Sigmoid colon (tissue), 7 donors: ENCODE measurements around the gene EDC4. TPM values are rescaled to one million over a fixed set of nuclear protein-coding genes. Genes with fewer than 3 reads are reported as not detected.

Source experiments
- DNase-seq: peaks from one replicate; pipeline ENCODE4 v3.0.0-alpha.2; 2019
- H3K27ac ChIP-seq, 4 donors: fragments of 200-600 bp; sonication (generic); one replicate each; pipeline ENCODE4 v1.5.1; 2016 to 2019; ENCODE audit warnings: mild to moderate bottlenecking in 1 of 4
- H3K27me3 ChIP-seq, 3 donors: fragments of 200-600 bp; sonication (generic); one replicate each; pipeline ENCODE4 v1.5.1; 2019; ENCODE audit warnings: mild to moderate bottlenecking in 1 of 3
- H3K36me3 ChIP-seq, 4 donors: fragments of 200-600 bp; sonication (generic); one replicate each; pipeline ENCODE4 v1.5.1; 2016 to 2019
- H3K4me1 ChIP-seq, 4 donors: fragments of 200-600 bp; sonication (generic); one replicate each; pipeline ENCODE4 v1.5.1; 2017 to 2019
- H3K4me3 ChIP-seq, 4 donors: fragments of 200-600 bp; sonication (generic); one replicate each; pipeline ENCODE4 v1.5.1; 2017 to 2019; ENCODE audit warnings: mild to moderate bottlenecking in 2 of 4, moderate library complexity in 1 of 4
- H3K9me3 ChIP-seq, 4 donors: fragments of 200-600 bp in 3 of 4; sonication (generic) in 3 of 4; one replicate each; pipeline versions ENCODE4 v1.5.1 to v1.6.1; 2013 to 2019
- CTCF ChIP-seq, 4 experiments: fragments of 450-650 bp in 3 of 4; fragments of 200-600 bp in 1 of 4; IDR thresholded peaks; one replicate each; pipeline ENCODE4 v1.5.1; 2016 to 2019; ENCODE audit warnings: antibody characterized with exemption in 4 of 4, mild to moderate bottlenecking in 3 of 4, moderate library complexity in 2 of 4
- EP300 ChIP-seq, 4 donors: sonication (generic); formaldehyde crosslinking; IDR thresholded peaks; one replicate each; pipeline ENCODE4 v1.6.1; 2017; ENCODE audit warnings: antibody characterized with exemption in 4 of 4
- POLR2A ChIP-seq, 2 donors: fragments of 450-650 bp; IDR thresholded peaks; one replicate each; pipeline ENCODE4 v1.6.1; 2016; ENCODE audit warnings: antibody characterized with exemption in 2 of 2, mild to moderate bottlenecking in 2 of 2, moderate library complexity in 2 of 2
- POLR2AphosphoS5 ChIP-seq, 4 donors: sonication (generic); formaldehyde crosslinking; IDR thresholded peaks; one replicate each; pipeline ENCODE4 v1.6.1; 2017; ENCODE audit warnings: antibody characterized with exemption in 4 of 4
- WGBS, 2 donors: extraction: QIAGEN DNeasy Blood & Tissue Kit; methylation state at CpG; one replicate each; pipeline ENCODE4 v1.1.7; 2013; 5-methylcytosine and 5-hydroxymethylcytosine counted together
- intact Hi-C: fragments of 100-400 bp; cut with DNase I; formaldehyde crosslinking; loops from one replicate; pipeline ENCODE4 v1.15.1; 2023
- polyA plus RNA-seq, 3 donors: library from polyadenylated mRNA; stranded (reverse); fragments of 200-250 nt; gene quantifications; one replicate each; pipeline ENCODE4 v1.2.3, GENCODE V29; 2013
- total RNA-seq, 4 donors: library from RNA; depleted of rRNA; stranded (reverse); fragments of >200 nt; gene quantifications; one replicate each; pipeline ENCODE4 v1.1.0, GENCODE V29; 2016
- donor health status: healthy with polysubstance abuse.
- donor health status: Bipolar disorder and iron deficiency.
- donor health status: healthy.

Gene EDC4
- total and polyA plus RNA-seq, 7 donors: 24.5 to 48.9 (median 33.5) TPM

- Histone ChIP-seq H3K36me3 (peaks cover 0 to 13% (median 0%) of the 10 kb centered on the region in 4 donors), H3K4me3 (no peak overlapping the region), H3K27me3 (no peaks in the 10 kb centered on the region), H3K9me3 (no peaks in the 10 kb centered on the region), H3K4me1 (peaks cover 0 to 50% (median 37%) of the 10 kb centered on the region in 4 donors), H3K27ac (peak overlapping the region; percentile 51 to 73 (median 64))
- intact Hi-C loops: no loop called here
- WGBS, 2 donors: 10 to 65% methylated on average over 3 of the region's 3 CpGs
- peak; percentile 91 for DNase-seq
- no peak for TF ChIP-seq CTCF (IDR thresholded peaks at IDR 0.05)
- TF ChIP-seq POLR2A (IDR thresholded peaks at IDR 0.05): no peak
- TF ChIP-seq POLR2AphosphoS5 (IDR thresholded peaks at IDR 0.05): peak in 3 of 4 donors; percentile 14 to 57 (median 24)
- no peak for TF ChIP-seq EP300 (IDR thresholded peaks at IDR 0.05)
Measured at GRCh38 chr16:67857547-67858233, 15.2 kb upstream of the EDC4 start.

DNA sequence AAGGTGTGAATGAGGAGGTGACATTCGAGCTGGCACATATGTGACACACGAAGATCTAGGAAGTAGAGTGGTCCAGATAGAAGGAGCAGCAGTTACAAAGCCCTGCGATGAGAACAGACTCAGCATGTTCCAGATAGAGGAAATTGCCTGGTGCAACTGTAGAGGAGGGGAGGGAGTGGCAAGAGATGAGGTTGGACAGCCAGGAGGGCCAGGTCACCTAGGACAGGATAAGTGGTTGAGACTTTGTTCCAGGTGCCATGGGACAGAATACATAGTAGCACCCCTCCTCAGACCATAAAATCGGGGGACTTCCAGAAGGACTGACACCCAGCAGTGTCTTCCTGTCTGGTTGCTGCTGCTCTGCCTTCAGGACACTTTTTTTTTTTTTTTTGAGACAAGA, 14.4 kb upstream of the EDC4 start:
- WGBS, 2 donors: 35 to 62% methylated on average over 4 of the region's 4 CpGs
- TF ChIP-seq POLR2AphosphoS5 (IDR thresholded peaks at IDR 0.05) (no peak), CTCF (IDR thresholded peaks at IDR 0.05) (no peak), EP300 (IDR thresholded peaks at IDR 0.05) (no peak), POLR2A (IDR thresholded peaks at IDR 0.05) (no peak)
- H3K4me1 ChIP-seq: peaks cover 0 to 58% (median 46%) of the 10 kb centered on the region in 4 donors

DNA sequence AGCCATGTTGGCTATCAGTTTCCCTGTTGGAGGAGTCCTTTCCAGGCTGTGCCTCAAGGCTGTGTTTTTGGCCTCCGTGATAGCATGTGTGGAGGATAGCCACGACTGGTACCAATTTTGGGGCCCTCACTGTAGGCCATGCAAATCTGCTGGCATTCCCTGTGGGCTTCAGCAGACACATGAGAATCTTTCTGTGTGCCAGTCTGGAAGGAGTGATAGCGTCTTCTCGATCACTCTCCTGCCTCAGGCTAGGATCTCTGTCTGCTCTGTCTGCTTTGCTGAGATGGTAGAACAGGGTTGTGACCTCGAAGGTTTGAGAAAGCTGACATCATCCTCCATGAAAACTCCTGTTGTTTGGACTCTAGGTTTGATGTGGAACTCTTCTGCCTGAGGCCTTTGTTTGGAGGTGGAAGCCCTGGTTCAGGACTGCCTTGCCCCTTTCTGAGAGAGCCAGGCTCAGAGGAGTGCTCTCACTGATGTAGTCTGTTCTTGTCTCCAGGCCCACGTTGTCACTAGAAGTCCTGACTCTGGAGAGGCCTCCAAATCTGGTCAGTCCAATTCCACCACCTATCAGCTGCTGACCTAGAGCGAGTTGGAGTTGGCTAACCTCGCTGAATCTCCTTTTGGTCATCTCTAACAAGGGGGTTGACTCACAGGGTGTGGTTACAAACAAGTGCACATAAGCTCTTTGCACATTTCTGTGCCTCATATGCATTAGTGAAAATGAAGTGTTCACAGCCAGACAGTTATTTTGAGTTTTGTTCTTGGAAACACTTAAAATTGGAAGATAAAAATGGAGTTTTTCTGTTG, 12.1 kb upstream of the EDC4 start:
- peaks cover 0 to 55% (median 44%) of the 10 kb centered on the region in 4 donors for H3K4me1 ChIP-seq
- DNase-seq: no peak
- TF ChIP-seq EP300 (IDR thresholded peaks at IDR 0.05) (no peak), POLR2A (IDR thresholded peaks at IDR 0.05) (no peak), CTCF (IDR thresholded peaks at IDR 0.05) (no peak), POLR2AphosphoS5 (IDR thresholded peaks at IDR 0.05) (no peak)

More for the DNA sequence above, 14.4 kb upstream of the EDC4 start:
- intact Hi-C loops: no loop called here
- Histone ChIP-seq H3K4me3 (no peak overlapping the region), H3K9me3 (no peaks in the 10 kb centered on the region), H3K27me3 (no peaks in the 10 kb centered on the region), H3K36me3 (peaks cover 0 to 13% (median 0%) of the 10 kb centered on the region in 4 donors), H3K27ac (peak overlapping the region; percentile 51 to 73 (median 61))
- DNase-seq: no peak

DNA sequence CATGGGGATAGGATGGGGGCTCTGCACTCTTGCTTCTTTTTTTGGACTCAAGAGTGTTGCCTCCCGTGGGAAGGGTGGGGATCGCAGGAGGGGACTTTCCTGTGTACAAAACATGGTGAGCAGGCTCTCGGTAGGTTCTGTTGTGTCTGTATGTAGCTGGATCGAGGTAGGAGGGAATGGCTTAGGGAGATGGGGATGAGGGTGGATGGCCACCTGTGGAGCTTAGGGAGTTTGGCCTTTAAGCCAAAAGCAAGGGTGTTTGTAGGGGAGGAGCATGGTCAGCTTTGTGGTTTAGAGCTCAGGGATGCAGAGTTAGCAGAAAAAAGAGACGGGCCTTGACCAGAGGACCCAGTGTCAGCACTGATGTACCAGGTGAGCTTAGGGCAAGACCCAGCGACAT, 11.0 kb upstream of the EDC4 start:
- Histone ChIP-seq H3K4me3 (no peak overlapping the region), H3K27me3 (no peaks in the 10 kb centered on the region), H3K36me3 (peaks cover 0 to 18% (median 14%) of the 10 kb centered on the region in 4 donors), H3K4me1 (peaks cover 0 to 49% (median 39%) of the 10 kb centered on the region in 4 donors), H3K27ac (peak overlapping the region in 3 of 4 donors; percentile 65 to 88 (median 77)), H3K9me3 (no peaks in the 10 kb centered on the region)
- intact Hi-C loops: no loop called here
- WGBS, 2 donors: 90 to 94% methylated on average over 6 of the region's 6 CpGs
- TF ChIP-seq POLR2AphosphoS5 (IDR thresholded peaks at IDR 0.05): no peak
- no peak for TF ChIP-seq POLR2A (IDR thresholded peaks at IDR 0.05)
- TF ChIP-seq EP300 (IDR thresholded peaks at IDR 0.05): no peak
- TF ChIP-seq CTCF (IDR thresholded peaks at IDR 0.05): no peak
- DNase-seq: no peak

More for the DNA sequence above, 12.1 kb upstream of the EDC4 start:
- Histone ChIP-seq H3K4me3 (no peak overlapping the region), H3K27ac (peak overlapping the region in 1 of 4 donors; percentile 88), H3K27me3 (no peaks in the 10 kb centered on the region), H3K36me3 (peaks cover 0 to 13% (median 6%) of the 10 kb centered on the region in 4 donors), H3K9me3 (no peaks in the 10 kb centered on the region)
- WGBS, 2 donors: 80 to 91% methylated on average over 8 of the region's 8 CpGs
- intact Hi-C loops: no loop called here
